ENCODE data around the gene MMP14.

Gene MMP14

DNA sequence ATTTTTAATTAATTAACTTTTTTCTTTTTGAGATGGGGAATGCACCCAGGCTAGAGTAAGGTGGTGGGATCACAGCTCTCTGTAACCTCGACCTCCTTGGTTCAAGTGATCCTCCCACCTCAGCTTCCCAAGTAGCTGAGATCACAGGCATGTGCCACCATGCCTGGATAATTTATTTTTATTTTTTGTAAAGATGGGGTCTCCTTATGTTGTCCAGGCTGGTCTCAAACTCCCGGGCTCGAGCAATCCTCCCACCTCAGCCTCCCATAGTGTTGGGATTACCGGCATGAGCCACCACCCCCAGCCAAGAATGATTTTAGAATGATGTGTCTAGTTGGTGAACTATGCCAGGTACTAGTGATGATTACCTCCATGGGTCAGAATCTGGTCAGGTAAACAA, 28.6 kb downstream of the MMP14 start:
- no peak for DNase-seq

DNA sequence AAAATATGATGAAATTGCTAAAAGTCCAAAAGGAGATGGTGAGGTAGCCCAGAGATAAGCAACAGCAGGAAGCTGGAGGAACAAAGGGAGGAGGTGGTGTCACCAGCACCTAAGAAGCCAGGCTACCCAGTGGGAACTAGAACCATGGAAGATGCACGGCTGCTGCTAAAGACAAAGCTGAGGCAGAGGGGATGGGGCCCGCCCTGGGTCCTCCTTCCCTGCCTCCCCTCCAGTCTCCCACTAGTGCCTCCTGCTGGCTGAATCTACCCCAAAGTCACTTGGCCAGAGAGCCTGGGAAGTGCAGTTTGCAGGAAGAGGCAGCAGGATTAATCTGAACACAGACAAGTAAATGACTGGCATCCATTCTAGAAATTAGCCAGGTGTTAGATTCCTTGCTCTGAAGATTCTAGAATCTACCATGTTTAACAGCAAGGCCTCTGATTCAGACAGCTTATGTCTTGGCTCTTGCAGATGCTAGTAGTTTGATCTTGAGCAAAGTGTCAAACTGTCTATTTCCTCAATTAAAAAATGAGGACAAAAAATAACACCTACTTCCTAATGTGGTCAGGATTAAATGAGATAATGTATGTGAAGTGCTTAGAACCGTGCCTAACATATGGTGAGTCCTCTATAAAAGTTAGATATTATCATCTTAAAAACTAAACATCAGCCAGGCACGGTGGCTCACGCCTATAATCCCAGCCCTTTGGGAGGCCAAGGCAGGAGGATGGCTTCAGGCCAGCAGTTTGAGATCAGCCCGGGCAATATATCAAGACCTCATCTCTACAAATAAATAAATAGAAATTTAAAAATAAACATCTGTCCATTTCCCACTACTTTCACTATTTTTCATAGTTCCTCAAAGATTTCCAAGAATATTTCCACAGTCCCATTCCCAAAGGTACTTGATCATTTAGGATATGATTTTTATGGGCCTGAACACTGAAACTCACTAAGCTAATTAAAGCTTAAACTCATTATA, 29.3 kb downstream of the MMP14 start:
- DNase-seq = no peak

DNA sequence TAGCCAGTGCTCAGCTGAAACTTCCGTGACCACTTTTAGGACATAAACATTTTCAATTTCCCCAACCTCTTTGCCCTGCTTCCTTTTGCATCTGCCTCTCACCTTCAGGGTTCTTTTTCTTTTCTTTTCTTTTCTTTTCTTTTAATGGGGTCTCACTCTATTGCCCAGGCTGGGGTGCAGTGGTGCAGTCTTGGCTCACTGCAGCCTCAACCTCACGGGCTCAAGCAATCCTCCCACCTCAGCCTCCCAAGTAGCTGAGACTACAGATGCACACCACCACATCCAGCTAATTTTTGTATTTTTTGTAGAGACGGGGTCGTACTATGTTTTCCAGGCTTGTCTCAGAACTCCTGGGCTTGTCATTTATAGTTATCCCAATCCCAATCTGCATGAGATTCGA, 30.5 kb downstream of the MMP14 start:
- no peak for DNase-seq

DNA sequence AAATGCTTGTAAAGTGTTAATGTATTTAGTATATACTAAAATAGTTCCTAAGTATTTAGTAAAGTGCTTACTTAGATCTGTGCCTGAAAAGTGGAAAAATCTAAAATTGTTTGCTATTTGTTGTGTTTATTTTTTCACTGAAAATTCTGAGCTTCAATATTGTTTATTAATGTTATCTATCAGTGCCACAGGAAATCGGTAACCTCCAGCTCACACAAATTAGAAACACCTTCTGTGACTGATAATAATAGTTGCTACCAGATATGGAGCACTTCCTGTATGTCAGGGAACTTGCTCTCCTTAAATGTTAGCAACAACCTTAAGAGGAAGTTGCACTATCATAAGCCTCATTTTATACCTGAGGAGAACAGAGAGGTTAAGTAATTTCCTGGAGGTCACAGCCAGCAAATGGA, 34.4 kb downstream of the MMP14 start:
- DNase-seq = no peak

DNA sequence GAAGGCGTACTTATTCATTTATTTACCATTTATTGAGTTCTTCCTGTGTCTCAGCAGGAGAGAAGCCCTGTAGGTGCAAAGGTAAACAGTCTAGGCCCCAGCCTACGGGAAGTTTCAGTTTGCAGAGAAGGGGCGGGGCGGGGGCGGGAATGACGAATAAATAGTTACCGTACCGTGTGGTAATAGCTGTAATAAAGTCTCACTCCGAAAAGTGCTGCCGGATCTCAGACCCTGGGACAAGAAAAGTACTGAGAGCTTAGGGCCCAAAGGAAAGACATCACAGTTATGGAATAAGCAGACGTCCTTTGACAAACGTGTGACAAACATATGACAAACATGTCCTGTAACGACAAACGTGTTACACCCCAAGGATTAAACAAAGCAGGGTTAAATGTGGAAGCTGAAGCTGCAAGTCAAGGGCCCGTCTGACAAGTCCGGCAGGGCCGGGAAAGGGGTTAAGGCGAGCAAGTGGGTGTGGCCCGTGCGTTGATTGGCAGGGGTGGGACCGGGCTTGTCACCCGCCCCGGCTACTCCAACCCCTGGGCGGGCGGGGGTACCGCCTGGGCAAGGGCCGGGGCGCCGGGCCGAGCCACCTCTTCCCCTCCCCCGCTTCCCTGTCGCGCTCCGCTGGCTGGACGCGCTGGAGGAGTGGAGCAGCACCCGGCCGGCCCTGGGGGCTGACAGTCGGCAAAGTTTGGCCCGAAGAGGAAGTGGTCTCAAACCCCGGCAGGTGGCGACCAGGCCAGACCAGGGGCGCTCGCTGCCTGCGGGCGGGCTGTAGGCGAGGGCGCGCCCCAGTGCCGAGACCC, 35.0 kb downstream of the MMP14 start, which contains the start of gene LRP10:
LRP10 (plus strand) TSS at position 517 of the 809 bp plus-strand sequence. CDS start 564 bp downstream, outside the sequence.
- DNase-seq = peak; percentile 94

DNA sequence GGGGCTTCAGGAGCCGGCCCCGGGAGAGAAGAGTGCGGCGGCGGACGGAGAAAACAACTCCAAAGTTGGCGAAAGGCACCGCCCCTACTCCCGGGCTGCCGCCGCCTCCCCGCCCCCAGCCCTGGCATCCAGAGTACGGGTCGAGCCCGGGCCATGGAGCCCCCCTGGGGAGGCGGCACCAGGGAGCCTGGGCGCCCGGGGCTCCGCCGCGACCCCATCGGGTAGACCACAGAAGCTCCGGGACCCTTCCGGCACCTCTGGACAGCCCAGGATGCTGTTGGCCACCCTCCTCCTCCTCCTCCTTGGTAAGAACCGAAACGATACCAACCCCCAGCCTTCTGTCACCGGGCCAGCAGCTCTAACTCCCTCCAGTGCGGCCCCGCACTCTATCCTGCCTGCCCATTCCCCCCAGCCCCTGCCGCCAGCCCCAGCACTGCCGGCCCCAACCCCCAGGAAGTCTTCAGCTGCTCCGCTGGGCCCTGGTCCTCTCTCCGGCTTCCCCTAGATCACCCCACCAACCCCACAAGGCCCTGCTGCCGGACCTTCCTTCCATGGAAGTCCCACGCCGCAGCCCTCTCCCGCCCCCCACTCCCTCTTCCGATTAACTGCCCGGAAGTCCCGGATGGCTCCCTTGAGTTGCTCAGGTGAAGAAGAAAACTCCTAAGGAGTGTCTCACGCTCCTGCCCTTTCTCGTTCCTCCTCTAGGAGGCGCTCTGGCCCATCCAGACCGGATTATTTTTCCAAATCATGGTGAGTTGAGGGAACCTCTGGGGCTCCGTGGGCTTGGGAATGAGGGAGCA, 35.8 kb downstream of the MMP14 start:
- peak; percentile 78 for DNase-seq

DNA sequence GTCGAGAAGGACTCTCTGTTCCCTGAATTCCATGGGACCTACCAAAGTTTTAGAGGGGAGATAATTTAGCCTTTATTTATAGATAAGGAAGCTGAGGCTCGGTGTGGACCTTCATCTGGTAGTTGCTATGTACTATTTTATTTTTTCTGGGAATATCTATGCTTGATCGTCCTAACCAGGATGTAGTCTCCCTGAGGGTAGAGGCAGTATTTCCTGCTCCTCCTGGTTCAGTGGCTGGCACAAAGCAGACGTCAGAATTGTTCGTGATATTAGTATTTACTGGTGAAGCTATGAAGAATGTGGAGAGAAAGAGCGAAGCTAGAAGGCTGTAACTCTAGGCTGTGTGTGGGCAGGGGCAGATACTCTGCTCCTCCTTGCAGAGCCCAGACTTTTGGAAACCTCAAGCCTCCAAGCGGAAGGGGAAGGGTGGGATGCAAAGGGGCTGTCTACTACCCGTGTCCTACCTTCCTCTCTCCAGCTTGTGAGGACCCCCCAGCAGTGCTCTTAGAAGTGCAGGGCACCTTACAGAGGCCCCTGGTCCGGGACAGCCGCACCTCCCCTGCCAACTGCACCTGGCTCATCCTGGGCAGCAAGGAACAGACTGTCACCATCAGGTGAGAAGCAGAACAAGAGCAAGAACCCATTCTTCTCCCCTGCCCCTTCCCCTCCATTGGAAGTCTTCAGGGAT, 36.6 kb downstream of the MMP14 start:
- no peak for DNase-seq

DNA sequence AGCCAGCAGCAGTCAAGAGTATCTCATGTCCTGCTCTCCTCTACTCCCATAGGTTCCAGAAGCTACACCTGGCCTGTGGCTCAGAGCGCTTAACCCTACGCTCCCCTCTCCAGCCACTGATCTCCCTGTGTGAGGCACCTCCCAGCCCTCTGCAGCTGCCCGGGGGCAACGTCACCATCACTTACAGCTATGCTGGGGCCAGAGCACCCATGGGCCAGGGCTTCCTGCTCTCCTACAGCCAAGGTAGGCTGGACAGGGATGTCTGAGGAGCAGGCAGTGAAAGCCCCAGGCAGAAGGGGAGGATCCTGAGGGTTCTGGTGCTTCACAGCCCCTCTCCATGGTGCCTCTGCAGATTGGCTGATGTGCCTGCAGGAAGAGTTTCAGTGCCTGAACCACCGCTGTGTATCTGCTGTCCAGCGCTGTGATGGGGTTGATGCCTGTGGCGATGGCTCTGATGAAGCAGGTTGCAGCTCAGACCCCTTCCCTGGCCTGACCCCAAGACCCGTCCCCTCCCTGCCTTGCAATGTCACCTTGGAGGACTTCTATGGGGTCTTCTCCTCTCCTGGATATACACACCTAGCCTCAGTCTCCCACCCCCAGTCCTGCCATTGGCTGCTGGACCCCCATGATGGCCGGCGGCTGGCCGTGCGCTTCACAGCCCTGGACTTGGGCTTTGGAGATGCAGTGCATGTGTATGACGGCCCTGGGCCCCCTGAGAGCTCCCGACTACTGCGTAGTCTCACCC, 38.8 kb downstream of the MMP14 start:
- no peak for DNase-seq

DNA sequence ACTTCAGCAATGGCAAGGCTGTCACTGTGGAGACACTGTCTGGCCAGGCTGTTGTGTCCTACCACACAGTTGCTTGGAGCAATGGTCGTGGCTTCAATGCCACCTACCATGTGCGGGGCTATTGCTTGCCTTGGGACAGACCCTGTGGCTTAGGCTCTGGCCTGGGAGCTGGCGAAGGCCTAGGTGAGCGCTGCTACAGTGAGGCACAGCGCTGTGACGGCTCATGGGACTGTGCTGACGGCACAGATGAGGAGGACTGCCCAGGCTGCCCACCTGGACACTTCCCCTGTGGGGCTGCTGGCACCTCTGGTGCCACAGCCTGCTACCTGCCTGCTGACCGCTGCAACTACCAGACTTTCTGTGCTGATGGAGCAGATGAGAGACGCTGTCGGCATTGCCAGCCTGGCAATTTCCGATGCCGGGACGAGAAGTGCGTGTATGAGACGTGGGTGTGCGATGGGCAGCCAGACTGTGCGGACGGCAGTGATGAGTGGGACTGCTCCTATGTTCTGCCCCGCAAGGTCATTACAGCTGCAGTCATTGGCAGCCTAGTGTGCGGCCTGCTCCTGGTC, 39.4 kb downstream of the MMP14 start:
- no peak for DNase-seq

DNA sequence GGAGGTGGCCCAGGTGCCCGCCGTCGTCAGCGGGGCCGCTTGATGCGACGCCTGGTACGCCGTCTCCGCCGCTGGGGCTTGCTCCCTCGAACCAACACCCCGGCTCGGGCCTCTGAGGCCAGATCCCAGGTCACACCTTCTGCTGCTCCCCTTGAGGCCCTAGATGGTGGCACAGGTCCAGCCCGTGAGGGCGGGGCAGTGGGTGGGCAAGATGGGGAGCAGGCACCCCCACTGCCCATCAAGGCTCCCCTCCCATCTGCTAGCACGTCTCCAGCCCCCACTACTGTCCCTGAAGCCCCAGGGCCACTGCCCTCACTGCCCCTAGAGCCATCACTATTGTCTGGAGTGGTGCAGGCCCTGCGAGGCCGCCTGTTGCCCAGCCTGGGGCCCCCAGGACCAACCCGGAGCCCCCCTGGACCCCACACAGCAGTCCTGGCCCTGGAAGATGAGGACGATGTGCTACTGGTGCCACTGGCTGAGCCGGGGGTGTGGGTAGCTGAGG, 40.7 kb downstream of the MMP14 start:
- no peak for DNase-seq

DNA sequence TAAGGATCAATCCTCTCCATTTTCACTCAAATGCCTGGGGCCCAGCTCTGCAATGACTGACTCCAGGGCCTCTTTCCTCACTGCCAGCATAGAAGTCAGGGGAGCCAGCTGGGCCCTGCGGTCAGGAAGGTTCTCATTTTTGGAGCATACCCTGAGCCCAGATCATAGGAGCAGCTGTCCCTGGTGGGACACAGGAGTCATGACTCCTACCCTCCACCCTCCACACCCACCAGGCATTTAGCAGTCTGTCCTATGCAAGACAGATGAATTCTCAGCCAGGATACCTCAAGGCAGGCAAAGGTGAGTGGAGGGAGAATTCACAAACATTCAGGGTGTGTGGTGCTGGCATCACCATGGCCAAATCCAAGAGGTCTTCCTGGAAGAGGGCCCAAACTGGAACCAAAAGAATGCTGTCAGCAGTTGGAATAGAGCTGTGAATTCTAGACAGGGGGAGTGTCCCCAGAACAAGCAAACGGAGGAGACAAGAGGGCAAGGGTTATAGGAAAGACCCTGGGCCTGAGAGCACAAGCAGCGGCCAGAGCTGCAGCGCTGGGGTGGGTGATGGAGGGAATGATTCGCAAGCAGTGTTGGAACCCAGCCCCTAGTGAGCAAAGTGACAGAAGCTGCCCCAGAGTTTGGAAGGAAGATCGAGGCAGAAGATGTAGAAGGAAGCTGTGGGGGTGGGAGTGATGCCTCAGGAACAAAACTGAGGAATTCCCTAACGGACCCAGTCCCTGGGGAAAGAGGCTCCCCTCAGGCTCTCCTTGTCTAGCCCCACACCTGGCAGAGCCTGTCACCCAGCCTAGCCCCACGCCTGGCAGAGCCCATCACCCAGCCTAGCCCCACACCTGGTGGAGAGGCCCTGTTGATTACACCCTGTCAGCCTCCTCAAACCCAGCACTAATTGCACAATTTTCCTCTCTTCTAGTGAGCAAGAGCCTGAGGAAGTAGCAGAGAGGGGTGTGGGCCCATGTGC, 42.2 kb downstream of the MMP14 start:
- DNase-seq = no peak

DNA sequence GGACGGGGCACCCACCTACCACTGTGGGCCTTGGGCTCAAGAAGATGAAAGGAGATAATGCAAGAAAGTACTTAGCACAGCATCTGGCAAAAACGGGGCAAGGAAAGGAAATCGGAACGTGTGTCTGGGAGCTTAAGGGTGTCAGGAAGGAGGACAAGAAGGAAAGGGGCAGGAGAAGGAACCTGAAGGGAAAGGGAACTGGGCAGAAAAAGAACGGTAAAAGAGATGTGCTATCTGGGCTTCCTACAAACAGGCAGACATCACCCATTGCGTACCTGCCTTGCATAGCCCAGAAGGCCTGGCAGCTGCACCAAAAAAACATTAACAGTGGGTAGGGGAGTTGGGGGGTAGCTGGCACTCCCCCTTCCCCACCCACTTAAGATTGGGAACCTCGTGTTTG, 45.7 kb downstream of the MMP14 start:
- DNase-seq = no peak

DNA sequence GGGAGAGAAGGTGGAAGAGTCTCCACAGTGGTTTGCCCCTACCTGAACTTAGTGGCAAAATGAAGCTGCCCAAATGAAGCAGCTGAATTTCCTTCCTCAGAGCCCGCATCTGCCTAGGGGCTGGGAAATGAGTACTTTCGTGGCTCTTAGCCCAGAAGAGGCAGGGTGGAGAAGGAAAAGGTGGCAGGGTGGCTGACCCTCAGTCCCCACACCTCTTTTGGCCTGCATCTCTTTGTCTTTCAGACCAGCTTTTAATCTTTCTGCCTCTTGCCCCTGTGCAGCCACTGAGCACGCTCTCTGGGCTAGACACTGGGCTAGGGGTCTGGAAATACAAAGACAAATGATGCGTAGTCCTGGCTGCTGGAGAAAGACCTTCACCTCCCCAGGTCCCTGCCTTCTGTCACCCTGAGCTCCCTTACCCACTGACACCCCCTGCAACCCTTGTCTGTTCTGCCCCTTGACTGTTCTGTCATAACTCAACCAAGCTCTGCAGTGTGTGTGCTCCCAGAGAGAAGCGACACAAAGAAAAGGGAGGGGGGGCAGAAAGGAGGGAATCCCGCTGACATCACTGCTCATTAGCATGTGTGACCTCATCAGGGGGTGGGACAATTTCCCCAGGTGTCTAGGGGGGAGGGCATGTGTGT, 46.3 kb downstream of the MMP14 start:
- DNase-seq = peak; percentile 62

DNA sequence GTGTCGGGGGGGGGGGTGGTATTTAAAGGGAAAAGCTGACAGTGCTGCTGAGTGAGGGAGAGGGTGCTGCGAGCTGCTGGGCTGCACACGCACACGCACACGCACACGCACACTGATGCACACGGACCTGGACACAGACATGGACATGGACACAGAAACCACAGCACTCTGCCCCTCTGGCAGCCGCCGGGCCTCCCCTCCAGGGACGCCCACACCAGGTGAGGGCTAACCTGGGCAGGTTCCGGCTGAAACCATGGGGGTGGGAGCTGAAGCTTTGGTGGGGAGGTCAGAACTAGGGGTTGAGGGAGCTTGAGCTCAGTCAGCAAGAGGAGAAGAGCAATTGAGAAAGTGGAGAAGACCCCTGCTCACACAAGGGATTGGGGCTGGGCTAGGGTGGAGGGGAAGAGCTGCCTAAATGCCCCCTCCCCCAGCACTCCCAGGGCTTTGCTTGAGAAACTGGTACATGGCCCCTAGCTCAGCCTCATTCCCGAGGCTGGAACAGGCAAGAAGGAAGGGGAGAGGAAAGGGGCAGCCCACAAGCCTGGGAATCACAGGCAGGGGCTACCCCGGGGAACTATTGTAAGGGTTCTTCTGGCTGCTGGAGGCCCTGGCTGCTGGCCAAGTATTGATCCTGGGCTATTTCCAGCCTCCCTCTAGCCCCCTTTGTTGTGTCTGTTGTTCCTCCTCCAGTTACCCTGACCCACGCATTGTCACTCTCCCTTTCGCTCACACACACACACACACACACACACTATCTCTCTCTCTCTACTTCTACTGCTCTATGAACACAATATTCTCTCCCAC, 47.0 kb downstream of the MMP14 start, which contains the start of gene REM2:
REM2 (plus strand) TSS at position 50 of the 804 bp plus-strand sequence; CDS start at position 116, 66 bp downstream.
- DNase-seq = peak; percentile 6

DNA sequence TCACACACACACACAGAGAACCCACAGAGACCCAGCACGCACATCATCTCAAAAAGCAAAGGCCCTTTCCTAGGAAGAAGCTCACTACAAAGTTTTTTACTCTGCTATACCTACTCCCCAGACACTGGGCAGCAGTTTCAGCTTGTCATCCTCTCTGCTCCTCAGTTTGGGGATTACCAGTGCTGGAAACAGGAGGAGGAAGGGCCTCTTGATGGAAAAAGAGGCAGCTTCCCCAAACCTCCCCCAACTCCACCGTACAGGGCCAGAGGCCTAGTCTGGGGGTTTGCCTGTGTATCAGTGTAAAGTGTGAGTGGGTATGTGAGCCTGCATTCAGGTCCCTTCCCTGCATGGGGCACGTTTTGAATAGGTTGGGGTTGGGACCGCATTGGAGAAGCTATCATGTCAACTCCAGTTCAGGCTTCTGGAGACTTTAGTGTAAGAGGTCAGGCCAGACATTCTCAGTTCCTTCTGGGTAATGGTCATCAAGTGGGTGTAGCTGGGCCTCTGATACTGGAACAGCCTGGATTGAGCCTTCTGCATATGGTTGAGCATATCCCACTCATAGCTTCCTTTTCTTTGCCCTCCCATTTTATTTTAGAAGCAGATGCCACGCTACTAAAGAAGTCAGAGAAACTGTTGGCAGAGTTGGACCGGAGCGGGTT, 47.8 kb downstream of the MMP14 start:
- DNase-seq = no peak

DNA sequence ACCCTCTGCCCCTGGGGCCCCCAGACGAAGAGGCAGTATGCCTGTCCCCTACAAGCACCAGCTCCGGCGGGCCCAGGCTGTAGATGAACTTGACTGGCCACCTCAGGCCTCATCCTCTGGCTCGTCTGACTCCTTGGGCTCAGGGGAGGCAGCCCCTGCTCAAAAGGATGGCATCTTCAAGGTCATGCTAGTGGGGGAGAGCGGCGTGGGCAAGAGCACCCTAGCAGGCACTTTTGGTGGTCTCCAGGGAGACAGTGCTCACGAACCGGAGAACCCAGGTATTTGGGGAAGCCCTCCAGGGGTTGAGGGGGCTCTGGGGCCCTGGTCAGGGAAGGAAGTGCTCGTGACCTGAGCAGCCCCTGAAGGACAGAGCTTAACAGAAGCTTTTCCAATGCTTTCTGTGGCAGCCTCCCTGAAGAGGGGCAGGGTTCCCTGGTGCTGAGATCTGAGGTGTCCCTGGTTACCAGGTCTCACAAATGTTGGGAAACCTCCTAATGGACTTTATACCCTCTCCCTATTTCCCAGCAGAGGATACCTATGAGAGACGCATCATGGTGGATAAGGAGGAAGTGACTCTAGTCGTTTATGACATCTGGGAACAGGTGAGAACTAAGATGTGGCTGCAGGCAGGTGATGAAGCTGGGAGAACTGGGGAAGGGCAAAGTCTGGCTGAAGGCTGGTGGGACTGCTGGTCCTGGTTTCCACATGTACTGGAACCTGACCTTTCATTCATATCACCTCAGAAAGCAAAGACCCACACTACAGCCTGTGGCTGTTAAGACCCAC, 48.5 kb downstream of the MMP14 start:
- DNase-seq = no peak

DNA sequence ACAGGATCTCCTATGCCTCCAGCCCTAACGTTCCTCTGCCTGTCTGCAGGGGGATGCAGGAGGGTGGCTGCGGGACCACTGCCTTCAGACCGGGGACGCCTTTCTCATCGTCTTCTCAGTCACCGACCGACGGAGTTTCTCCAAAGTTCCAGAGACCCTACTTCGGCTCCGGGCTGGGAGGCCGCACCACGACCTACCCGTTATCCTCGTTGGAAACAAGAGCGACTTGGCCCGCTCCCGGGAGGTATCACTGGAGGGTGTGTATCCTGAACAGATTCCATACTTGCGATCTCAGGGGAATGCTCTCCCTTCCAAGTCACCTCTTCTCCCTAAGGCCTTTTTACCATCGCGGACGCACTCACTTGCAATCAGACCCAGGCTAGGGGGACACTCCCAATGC, 49.6 kb downstream of the MMP14 start:
- no peak for DNase-seq
